Loucy (cell line): ENCODE measurements around the gene NDUFS6.

Source experiments
- H2AFZ ChIP-seq: fragments of 200-600 bp; sonication (generic); 2 replicates; pipeline ENCODE4 v1.6.0; 2016; ENCODE audit warnings: antibody characterized with exemption, mild to moderate bottlenecking, low read length, moderate library complexity
- H3F3A ChIP-seq: fragments of 200-600 bp; 2 replicates; pipeline ENCODE4 v1.6.0; 2016; ENCODE audit warnings: antibody characterized with exemption, low read depth, mild to moderate bottlenecking
- H3K27me3 ChIP-seq: fragments of 200-600 bp; sonication (generic); 2 replicates; pipeline ENCODE4 v1.6.1; 2014; ENCODE audit warnings: low read length, mild to moderate bottlenecking; ENCODE audit not compliant: insufficient read depth, poor library complexity, severe bottlenecking
- H3K36me3 ChIP-seq: fragments of 200-600 bp; sonication (generic); 2 replicates; pipeline ENCODE4 v1.6.1; 2016; ENCODE audit warnings: low read length; ENCODE audit not compliant: insufficient read depth
- H3K4me1 ChIP-seq: fragments of 200-600 bp; sonication (generic); 2 replicates; pipeline ENCODE4 v1.5.1; 2014; ENCODE audit warnings: low read length, mild to moderate bottlenecking; ENCODE audit not compliant: insufficient read depth, poor library complexity, severe bottlenecking
- H3K4me2 ChIP-seq: fragments of 200-600 bp; sonication (generic); 2 replicates; pipeline ENCODE4 v1.6.0; 2014; ENCODE audit warnings: antibody characterized with exemption, low read length, low read depth, mild to moderate bottlenecking; ENCODE audit not compliant: poor library complexity, severe bottlenecking
- H3K4me3 ChIP-seq: fragments of 200-600 bp; sonication (generic); 2 replicates; pipeline ENCODE4 v1.5.1; 2014; ENCODE audit warnings: low read length, mild to moderate bottlenecking, mixed read lengths; ENCODE audit not compliant: poor library complexity, severe bottlenecking
- H3K79me2 ChIP-seq: fragments of 200-600 bp; sonication (generic); 2 replicates; pipeline ENCODE4 v1.6.1; 2014; ENCODE audit warnings: low read length; ENCODE audit not compliant: insufficient read depth
- H3K9ac ChIP-seq: fragments of 200-600 bp; sonication (generic); 2 replicates; pipeline ENCODE4 v1.6.0; 2014; ENCODE audit warnings: mild to moderate bottlenecking, low read depth, low read length, moderate library complexity; ENCODE audit not compliant: poor library complexity, severe bottlenecking
- H3K9me2 ChIP-seq: fragments of 200-600 bp; sonication (generic); replicated peaks from 2 replicates; pipeline ENCODE4 v1.6.1; 2016; ENCODE audit warnings: low read depth, low read length, mixed read lengths
- H3K9me3 ChIP-seq: fragments of 200-600 bp; sonication (generic); 2 replicates; pipeline ENCODE4 v1.6.1; 2014; ENCODE audit warnings: mild to moderate bottlenecking, antibody characterized with exemption, low read length, low read depth; ENCODE audit not compliant: insufficient read depth
- H4K20me1 ChIP-seq: fragments of 200-600 bp; sonication (generic); 2 replicates; pipeline ENCODE4 v1.6.0; 2014; ENCODE audit warnings: antibody characterized with exemption, low read length, mild to moderate bottlenecking; ENCODE audit not compliant: insufficient read depth, poor library complexity, severe bottlenecking
- EZH2phosphoT487 ChIP-seq: fragments of 200-600 bp; IDR thresholded peaks from 2 replicates; pipeline ENCODE4 v1.6.1; 2018; ENCODE audit warnings: antibody characterized with exemption, mild to moderate bottlenecking, moderate library complexity, borderline replicate concordance
- TF ChIP-seq, protein P1 (sequence below): fragments of 200-600 bp; sonication (generic); conservative IDR thresholded peaks from 2 replicates; pipeline ENCODE4 v1.5.1; 2014; ENCODE audit warnings: mild to moderate bottlenecking, antibody characterized with exemption, low read length

The NDUFS6 gene

DNA sequence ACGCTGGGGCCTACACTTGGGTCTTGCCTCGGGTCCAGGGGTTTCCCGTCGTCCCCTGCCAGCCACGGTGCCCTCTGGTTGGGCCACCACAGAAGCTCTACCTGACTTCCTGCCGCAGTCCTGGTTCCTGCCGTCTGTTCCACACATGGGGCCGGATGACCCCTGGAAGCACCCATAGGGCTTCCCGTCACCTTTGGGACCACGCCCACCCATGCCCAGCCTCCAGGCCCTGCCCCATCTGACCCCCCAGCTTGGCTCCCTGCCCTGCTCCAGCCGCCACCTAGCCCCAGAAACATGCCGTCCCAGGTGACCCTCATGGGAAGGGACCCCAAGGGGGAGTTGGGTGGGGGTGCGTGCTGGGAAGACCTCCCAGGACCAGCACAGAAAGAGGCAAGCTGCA lies 15.2 kb upstream of the NDUFS6 start:
- H3K9me3 ChIP-seq = no peaks in the 10 kb centered on the region
- no peaks in the 10 kb centered on the region for H3K27me3 ChIP-seq
- H3K9me2 ChIP-seq = no peaks in the 10 kb centered on the region
- H3K4me1 ChIP-seq = peaks cover 10% of the 10 kb centered on the region
- H3K36me3 ChIP-seq = no peaks in the 10 kb centered on the region
- H2AFZ ChIP-seq = no peak overlapping the region
- H3K79me2 ChIP-seq = no peaks in the 10 kb centered on the region
- no peaks in the 10 kb centered on the region for H4K20me1 ChIP-seq
- no peak overlapping the region for H3K4me2 ChIP-seq
- H3F3A ChIP-seq = no peaks in the 10 kb centered on the region
- TF ChIP-seq, protein P1, sequence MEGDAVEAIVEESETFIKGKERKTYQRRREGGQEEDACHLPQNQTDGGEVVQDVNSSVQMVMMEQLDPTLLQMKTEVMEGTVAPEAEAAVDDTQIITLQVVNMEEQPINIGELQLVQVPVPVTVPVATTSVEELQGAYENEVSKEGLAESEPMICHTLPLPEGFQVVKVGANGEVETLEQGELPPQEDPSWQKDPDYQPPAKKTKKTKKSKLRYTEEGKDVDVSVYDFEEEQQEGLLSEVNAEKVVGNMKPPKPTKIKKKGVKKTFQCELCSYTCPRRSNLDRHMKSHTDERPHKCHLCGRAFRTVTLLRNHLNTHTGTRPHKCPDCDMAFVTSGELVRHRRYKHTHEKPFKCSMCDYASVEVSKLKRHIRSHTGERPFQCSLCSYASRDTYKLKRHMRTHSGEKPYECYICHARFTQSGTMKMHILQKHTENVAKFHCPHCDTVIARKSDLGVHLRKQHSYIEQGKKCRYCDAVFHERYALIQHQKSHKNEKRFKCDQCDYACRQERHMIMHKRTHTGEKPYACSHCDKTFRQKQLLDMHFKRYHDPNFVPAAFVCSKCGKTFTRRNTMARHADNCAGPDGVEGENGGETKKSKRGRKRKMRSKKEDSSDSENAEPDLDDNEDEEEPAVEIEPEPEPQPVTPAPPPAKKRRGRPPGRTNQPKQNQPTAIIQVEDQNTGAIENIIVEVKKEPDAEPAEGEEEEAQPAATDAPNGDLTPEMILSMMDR = no peak
- TF ChIP-seq EZH2phosphoT487 = no peak
- no peak overlapping the region for H3K4me3 ChIP-seq
- no peak overlapping the region for H3K9ac ChIP-seq

DNA sequence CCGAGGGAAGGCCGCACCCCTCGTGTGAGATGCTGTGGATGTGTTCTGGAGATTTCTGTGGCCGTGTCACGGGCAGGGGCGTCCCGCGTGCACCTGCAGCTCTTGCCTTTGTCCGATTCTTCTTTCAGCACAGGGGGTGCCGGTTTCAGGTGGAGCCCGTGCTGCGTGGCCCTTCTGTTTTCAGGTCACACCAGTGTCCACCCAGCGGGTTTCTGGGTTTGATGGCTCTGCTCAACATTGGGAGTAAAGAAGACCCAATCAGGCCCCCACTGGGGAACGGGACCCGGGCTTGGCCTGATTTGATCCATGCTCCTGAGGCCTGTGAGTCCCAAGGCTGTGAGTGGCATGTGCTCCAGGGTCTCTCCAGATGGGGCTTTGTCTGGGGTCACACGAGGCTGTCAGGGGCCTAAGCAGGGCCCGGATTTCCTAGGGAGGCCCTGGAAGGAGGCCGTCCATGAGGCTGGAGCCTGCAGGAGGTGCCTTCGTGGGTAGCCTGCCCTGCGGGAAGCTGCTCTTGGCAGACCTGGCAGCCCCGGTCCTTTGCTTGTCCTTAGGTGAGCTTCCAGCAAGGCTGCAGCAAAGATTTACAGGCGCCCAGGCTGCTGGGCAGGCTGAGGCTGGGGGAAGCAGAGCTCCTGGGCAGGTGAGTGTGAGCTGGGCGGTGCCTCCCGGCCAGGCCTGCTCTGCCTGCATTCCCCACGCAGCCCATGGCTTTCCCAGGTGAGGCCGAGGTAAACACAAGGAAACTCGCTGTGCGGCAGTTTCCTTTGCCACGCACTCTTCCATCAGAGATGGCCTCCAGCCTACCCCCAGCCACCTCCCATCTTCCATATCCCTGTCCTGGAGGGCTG lies 14.4 kb upstream of the NDUFS6 start:
- Histone ChIP-seq H3K4me3 (no peak overlapping the region), H3F3A (no peaks in the 10 kb centered on the region), H3K4me1 (peaks cover 10% of the 10 kb centered on the region)

DNA sequence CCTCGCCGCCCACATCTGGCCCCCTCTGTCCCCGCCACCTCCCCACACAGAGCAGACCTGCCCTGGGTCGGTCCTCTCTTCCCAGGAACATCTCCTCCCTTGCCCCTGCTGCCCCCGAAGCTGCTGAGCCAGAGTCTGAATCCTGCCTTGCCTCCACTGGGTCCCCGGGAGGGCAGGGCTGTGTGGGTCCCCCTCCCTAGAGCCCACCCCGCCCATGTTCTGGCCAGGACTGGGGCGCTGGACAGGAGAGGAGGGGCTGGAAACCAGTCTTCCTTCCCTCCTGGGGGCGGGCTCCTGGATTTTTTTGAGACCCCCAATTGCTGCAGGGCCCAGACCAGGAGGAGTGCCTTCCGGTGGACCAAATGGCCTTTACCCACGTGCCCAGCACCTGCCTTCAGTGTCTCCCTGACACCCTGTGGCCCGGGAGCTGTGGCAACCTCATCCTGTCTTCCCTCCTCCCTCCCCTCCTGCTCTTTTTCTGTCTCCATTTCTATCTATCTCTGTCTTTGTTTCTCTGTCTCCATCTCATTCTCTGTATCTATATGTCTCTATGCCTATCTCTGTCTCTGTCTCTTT lies 13.6 kb upstream of the NDUFS6 start:
- Histone ChIP-seq H3K9ac (no peak overlapping the region), H3K27me3 (no peaks in the 10 kb centered on the region), H3K36me3 (no peaks in the 10 kb centered on the region), H3F3A (peaks cover under 1% of the 10 kb centered on the region; the same call in 1 of the 2 replicates), H3K4me1 (peaks cover 17% of the 10 kb centered on the region), H3K9me3 (no peaks in the 10 kb centered on the region), H2AFZ (no peak overlapping the region), H3K4me2 (no peak overlapping the region), H3K9me2 (no peaks in the 10 kb centered on the region), H3K79me2 (no peaks in the 10 kb centered on the region), H4K20me1 (no peaks in the 10 kb centered on the region), H3K4me3 (no peak overlapping the region)
- TF ChIP-seq EZH2phosphoT487 = no peak
- TF ChIP-seq, protein P1 = no peak

More for the DNA sequence above, 14.4 kb upstream of the NDUFS6 start:
- no peaks in the 10 kb centered on the region for H3K79me2 ChIP-seq
- H3K9ac ChIP-seq = no peak overlapping the region
- no peaks in the 10 kb centered on the region for H3K27me3 ChIP-seq
- H3K36me3 ChIP-seq = no peaks in the 10 kb centered on the region
- no peaks in the 10 kb centered on the region for H3K9me2 ChIP-seq
- H2AFZ ChIP-seq = no peak overlapping the region
- no peaks in the 10 kb centered on the region for H3K9me3 ChIP-seq
- no peak overlapping the region for H3K4me2 ChIP-seq
- no peak for TF ChIP-seq EZH2phosphoT487
- TF ChIP-seq, protein P1 = no peak
- H4K20me1 ChIP-seq = no peaks in the 10 kb centered on the region
